Testis (tissue), 2 donors: Measurements from ENCODE around the gene PDZD8.

Source experiments
- CTCF ChIP-seq, 3 experiments: fragments of 450-650 bp in 2 of 3; fragments of 200-600 bp in 1 of 3; sonication (generic) in 1 of 3; IDR thresholded peaks; one replicate each; pipeline ENCODE4 v1.5.1; 2016 to 2019; ENCODE audit warnings: antibody characterized with exemption in 3 of 3, mild to moderate bottlenecking in 2 of 3, moderate library complexity in 1 of 3
- POLR2A ChIP-seq: fragments of 450-650 bp; IDR thresholded peaks from one replicate; pipeline ENCODE4 v1.6.1; 2017; ENCODE audit warnings: antibody characterized with exemption, mild to moderate bottlenecking, moderate library complexity

- TF ChIP-seq CTCF (IDR thresholded peaks at IDR 0.05) (no peak), POLR2A (no peak)
Observed at GRCh38 chr10:117299435-117299834, 75.8 kb downstream of the PDZD8 start.
